HS-5 (cell line): ENCODE measurements around the gene NCL.
"Not testable (repeated sequence)": the region's sequence is repeated elsewhere in the genome, so short reads cannot be mapped to it uniquely, and the experiment has no call there.

Experiments
- DNase-seq: peaks from one replicate; pipeline ENCODE4 v3.0.0-alpha.2; 2012; ENCODE audit warnings: low read depth

NCL gene

GRCh38 chr2:231405601-231406367, 58.5 kb downstream of the NCL start:
- DNase-seq = not testable (repeated sequence)

- DNase-seq = not testable (repeated sequence)
Observed at GRCh38 chr2:231404183-231404578, 60.1 kb downstream of the NCL start.
